HEK293 (cell line): ENCODE measurements around the gene ATP1A3.

Source experiments
- KLF10 ChIP-seq: fragments of 450-650 bp; IDR thresholded peaks from 2 replicates; pipeline ENCODE4 v1.5.1; 2018; ENCODE audit warnings: missing biosample characterization, mild to moderate bottlenecking, missing genetic modification characterization
- SP2 ChIP-seq: fragments of 450-650 bp; formaldehyde crosslinking; IDR thresholded peaks from 2 replicates; pipeline ENCODE4 v1.5.1; 2016; ENCODE audit warnings: missing biosample characterization, missing genetic modification characterization
- YY1 ChIP-seq: fragments of 450-650 bp; formaldehyde crosslinking; IDR thresholded peaks from 2 replicates; pipeline ENCODE4 v1.5.1; 2018; ENCODE audit warnings: missing biosample characterization, missing genetic modification characterization
- ZFP3 ChIP-seq: fragments of 450-650 bp; formaldehyde crosslinking; IDR thresholded peaks from 2 replicates; pipeline ENCODE4 v1.5.1; 2016; ENCODE audit warnings: low read depth, missing biosample characterization, missing genetic modification characterization
- ZNF112 ChIP-seq: fragments of 450-650 bp; formaldehyde crosslinking; IDR thresholded peaks from 2 replicates; pipeline ENCODE4 v1.5.0; 2017; ENCODE audit warnings: missing biosample characterization, missing genetic modification characterization
- ZNF146 ChIP-seq: fragments of 450-650 bp; formaldehyde crosslinking; IDR thresholded peaks from 2 replicates; pipeline ENCODE4 v1.5.1; 2016; ENCODE audit warnings: missing biosample characterization, missing genetic modification characterization
- ZNF510 ChIP-seq: fragments of 450-650 bp; formaldehyde crosslinking; IDR thresholded peaks from 2 replicates; pipeline ENCODE4 v1.5.1; 2018; ENCODE audit warnings: mild to moderate bottlenecking, missing genetic modification characterization, missing biosample characterization; ENCODE audit not compliant: insufficient replicate concordance
- ZNF777 ChIP-seq: fragments of 450-650 bp; formaldehyde crosslinking; IDR thresholded peaks from 2 replicates; pipeline ENCODE4 v1.5.1; 2017; ENCODE audit warnings: missing biosample characterization, missing genetic modification characterization, borderline replicate concordance
- ZNF792 ChIP-seq: fragments of 450-650 bp; formaldehyde crosslinking; IDR thresholded peaks from 2 replicates; pipeline ENCODE4 v1.5.1; 2016; ENCODE audit warnings: missing biosample characterization, missing genetic modification characterization
- ZNF830 ChIP-seq: fragments of 450-650 bp; IDR thresholded peaks from 2 replicates; pipeline ENCODE4 v1.5.0; 2018; ENCODE audit warnings: missing biosample characterization, missing genetic modification characterization, low read depth, mild to moderate bottlenecking, moderate library complexity
- TF ChIP-seq, protein P1 (sequence below): fragments of 450-650 bp; formaldehyde crosslinking; IDR thresholded peaks from 2 replicates; pipeline ENCODE4 v1.5.1; 2016; ENCODE audit warnings: missing biosample characterization, missing genetic modification characterization
- TF ChIP-seq, protein P2 (sequence below): fragments of 450-650 bp; formaldehyde crosslinking; IDR thresholded peaks from 2 replicates; pipeline ENCODE4 v1.5.1; 2016; ENCODE audit warnings: missing biosample characterization, missing genetic modification characterization

DNA sequence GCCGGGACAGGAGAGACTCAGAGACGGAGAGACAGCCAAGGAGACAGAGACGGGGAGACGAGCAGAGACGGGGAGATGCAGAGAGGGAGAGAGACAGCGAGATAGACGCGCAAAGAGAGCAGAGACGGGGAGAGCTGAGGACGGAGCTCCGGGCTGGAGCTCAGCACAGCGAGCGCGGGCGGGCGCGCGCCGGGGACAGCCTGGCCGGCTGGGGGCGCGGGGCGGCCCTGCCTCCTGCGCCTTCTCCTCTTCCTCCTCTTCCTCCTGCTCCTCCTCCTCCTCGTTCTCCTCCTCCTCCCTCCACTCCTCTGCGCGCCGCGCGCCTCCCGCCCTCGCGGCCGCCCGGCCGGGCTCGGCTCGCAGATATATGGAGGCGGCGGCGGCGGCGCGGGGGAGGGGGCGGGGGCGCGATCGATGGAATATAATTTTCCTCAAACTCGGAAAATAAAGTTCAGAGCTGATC, 65.8 kb downstream of the ATP1A3 start, which contains the start of gene ERFL:
- TF ChIP-seq, protein P1, sequence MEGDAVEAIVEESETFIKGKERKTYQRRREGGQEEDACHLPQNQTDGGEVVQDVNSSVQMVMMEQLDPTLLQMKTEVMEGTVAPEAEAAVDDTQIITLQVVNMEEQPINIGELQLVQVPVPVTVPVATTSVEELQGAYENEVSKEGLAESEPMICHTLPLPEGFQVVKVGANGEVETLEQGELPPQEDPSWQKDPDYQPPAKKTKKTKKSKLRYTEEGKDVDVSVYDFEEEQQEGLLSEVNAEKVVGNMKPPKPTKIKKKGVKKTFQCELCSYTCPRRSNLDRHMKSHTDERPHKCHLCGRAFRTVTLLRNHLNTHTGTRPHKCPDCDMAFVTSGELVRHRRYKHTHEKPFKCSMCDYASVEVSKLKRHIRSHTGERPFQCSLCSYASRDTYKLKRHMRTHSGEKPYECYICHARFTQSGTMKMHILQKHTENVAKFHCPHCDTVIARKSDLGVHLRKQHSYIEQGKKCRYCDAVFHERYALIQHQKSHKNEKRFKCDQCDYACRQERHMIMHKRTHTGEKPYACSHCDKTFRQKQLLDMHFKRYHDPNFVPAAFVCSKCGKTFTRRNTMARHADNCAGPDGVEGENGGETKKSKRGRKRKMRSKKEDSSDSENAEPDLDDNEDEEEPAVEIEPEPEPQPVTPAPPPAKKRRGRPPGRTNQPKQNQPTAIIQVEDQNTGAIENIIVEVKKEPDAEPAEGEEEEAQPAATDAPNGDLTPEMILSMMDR: no peak
- TF ChIP-seq, protein P2, sequence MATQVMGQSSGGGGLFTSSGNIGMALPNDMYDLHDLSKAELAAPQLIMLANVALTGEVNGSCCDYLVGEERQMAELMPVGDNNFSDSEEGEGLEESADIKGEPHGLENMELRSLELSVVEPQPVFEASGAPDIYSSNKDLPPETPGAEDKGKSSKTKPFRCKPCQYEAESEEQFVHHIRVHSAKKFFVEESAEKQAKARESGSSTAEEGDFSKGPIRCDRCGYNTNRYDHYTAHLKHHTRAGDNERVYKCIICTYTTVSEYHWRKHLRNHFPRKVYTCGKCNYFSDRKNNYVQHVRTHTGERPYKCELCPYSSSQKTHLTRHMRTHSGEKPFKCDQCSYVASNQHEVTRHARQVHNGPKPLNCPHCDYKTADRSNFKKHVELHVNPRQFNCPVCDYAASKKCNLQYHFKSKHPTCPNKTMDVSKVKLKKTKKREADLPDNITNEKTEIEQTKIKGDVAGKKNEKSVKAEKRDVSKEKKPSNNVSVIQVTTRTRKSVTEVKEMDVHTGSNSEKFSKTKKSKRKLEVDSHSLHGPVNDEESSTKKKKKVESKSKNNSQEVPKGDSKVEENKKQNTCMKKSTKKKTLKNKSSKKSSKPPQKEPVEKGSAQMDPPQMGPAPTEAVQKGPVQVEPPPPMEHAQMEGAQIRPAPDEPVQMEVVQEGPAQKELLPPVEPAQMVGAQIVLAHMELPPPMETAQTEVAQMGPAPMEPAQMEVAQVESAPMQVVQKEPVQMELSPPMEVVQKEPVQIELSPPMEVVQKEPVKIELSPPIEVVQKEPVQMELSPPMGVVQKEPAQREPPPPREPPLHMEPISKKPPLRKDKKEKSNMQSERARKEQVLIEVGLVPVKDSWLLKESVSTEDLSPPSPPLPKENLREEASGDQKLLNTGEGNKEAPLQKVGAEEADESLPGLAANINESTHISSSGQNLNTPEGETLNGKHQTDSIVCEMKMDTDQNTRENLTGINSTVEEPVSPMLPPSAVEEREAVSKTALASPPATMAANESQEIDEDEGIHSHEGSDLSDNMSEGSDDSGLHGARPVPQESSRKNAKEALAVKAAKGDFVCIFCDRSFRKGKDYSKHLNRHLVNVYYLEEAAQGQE (tag by site-specific recombination): no peak
- TF ChIP-seq ZFP3 (tag by site-specific recombination) (no peak), ZNF146 (tag by site-specific recombination) (no peak), ZNF510 (tag by site-specific recombination) (no peak), ZNF777 (tag by site-specific recombination) (no peak), ZNF830 (tag by site-specific recombination) (no peak), ZNF792 (no peak), YY1 (tag by site-specific recombination) (no peak), SP2 (tag by site-specific recombination) (no peak), ZNF112 (no peak), KLF10 (no peak)
